Epithelial cell of proximal tubule (primary cell): ENCODE results near the gene TBC1D21. TPM values are rescaled to one million over a fixed set of nuclear protein-coding genes. Genes with fewer than 3 reads are reported as not detected.

Experiments used
- DNase-seq: peaks from one replicate; pipeline ENCODE4 v3.0.0-alpha.2; 2011; ENCODE audit warnings: low read depth
- H3K4me3 ChIP-seq: 2 replicates; pipeline ENCODE4 v1.5.1; 2011; ENCODE audit warnings: low read depth, mild to moderate bottlenecking, low read length
- total RNA-seq: library from RNA; depleted of rRNA; stranded (reverse); fragments of >200 nt; gene quantifications from 2 replicates; pipeline ENCODE4 v1.2.3, GENCODE V29; 2015
- TF ChIP-seq, protein P1 (sequence below): conservative IDR thresholded peaks from 2 replicates; pipeline ENCODE4 v1.5.1; 2012; ENCODE audit warnings: low read depth, mild to moderate bottlenecking, low read length

TBC1D21 gene
- total RNA-seq, 1 donor from 2014 or later: not detected

DNA sequence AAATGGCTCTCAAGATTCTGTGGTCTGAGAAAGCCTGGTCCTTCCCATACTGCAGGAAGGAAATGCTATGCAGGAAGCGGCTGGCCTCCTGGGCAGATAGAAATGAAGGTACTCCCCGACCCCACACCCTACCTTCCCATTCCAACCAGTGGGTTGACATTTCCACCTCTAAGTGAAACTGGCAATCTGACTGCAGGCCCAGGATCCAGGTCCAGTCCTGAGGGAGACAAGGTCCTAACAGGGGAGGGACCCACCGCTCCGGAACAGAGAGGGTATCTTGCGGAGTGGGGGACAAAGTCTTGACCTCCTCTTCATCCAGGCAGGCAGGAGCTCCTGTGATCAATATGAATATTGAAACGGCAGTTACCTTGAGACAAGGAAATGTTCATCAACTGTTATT is 46.3 kb downstream of the TBC1D21 start:
- H3K4me3 ChIP-seq: no peak overlapping the region
- TF ChIP-seq, protein P1, sequence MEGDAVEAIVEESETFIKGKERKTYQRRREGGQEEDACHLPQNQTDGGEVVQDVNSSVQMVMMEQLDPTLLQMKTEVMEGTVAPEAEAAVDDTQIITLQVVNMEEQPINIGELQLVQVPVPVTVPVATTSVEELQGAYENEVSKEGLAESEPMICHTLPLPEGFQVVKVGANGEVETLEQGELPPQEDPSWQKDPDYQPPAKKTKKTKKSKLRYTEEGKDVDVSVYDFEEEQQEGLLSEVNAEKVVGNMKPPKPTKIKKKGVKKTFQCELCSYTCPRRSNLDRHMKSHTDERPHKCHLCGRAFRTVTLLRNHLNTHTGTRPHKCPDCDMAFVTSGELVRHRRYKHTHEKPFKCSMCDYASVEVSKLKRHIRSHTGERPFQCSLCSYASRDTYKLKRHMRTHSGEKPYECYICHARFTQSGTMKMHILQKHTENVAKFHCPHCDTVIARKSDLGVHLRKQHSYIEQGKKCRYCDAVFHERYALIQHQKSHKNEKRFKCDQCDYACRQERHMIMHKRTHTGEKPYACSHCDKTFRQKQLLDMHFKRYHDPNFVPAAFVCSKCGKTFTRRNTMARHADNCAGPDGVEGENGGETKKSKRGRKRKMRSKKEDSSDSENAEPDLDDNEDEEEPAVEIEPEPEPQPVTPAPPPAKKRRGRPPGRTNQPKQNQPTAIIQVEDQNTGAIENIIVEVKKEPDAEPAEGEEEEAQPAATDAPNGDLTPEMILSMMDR: no peak
- DNase-seq: no peak

DNA sequence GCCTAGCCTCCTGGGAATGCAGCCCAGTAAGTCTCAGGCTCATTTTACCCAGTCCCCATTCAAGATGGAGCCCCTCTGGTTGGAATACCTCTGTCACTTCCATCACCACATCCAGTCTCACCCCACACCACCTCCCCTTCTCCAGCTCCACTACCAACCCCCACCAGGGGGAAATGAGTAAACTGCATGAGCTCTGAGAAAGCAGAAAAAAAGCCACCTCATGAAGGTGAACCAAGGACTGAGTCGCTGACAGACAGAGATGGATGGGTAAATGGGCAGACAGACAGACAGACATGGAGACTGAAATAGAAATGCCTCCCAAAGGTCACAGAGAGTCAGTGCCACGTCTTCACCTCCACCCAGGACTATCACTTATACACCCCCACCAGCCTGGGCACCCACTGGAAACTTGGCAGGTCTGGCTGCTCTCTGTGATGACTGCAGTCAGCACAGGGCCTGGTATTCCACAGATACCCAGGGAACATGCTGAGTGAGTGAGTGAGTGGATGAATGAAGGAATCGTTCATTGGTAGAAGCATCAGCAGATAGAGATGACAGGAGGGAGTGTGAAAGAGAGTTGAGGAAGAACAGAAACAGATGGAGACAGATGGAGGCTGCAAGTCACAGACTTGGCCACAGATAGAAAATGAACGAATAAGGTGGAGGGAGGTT is 48.0 kb downstream of the TBC1D21 start:
- no peak overlapping the region for H3K4me3 ChIP-seq
- no peak for DNase-seq
- TF ChIP-seq, protein P1: no peak

DNA sequence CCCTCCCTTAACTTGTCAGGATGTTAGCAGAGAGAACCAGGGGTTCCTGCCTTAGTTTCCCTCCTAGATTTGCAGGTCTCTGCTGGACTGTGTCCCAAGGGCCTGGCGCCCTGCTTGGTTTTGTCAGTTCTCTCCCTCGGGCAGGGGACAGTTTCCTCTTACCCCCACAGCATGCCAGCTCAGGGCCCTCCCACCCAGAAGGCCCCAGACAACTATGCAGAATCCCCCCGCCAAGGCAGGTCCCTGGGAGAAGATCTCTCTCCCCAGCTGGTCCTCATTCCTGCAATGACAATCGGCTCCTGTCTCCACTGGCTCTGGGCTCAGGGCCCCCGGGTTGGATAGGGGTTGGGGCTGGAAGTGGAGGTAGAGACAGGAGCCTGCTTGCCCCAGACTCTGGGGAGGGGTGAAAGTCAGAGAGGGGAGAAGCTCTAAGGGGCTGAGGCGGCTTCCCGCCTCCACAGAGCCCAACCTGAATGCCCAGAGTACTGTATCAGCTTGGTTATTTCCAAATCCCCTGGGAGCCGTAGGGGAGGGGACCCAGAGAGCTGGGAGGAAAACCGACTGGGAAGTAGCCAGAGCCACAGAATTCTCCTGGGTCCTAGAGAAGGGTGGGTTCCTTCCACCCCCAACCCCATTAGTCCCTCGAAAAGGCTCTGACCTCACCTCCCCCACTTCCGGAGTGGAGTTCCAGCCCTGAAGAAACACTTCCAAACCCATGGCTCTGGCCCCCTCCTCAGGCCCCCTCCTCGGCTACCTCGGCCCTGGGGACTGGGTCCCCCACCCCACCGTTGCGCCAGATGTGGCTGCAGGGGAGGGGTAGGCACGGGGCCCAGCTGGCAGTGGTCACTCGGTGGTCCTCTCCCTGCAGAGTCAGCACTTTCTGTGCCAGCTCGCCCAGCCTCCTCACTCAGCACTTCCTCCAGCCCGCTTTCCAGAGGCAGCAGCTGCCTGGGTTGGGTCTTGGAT is 49.1 kb downstream of the TBC1D21 start:
- TF ChIP-seq, protein P1: no peak
- DNase-seq: no peak
- no peak overlapping the region for H3K4me3 ChIP-seq

GRCh38 chr15:73923156-73923487 is 49.8 kb downstream of the TBC1D21 start:
- TF ChIP-seq, protein P1: no peak
- H3K4me3 ChIP-seq: no peak overlapping the region
- no peak for DNase-seq

DNA sequence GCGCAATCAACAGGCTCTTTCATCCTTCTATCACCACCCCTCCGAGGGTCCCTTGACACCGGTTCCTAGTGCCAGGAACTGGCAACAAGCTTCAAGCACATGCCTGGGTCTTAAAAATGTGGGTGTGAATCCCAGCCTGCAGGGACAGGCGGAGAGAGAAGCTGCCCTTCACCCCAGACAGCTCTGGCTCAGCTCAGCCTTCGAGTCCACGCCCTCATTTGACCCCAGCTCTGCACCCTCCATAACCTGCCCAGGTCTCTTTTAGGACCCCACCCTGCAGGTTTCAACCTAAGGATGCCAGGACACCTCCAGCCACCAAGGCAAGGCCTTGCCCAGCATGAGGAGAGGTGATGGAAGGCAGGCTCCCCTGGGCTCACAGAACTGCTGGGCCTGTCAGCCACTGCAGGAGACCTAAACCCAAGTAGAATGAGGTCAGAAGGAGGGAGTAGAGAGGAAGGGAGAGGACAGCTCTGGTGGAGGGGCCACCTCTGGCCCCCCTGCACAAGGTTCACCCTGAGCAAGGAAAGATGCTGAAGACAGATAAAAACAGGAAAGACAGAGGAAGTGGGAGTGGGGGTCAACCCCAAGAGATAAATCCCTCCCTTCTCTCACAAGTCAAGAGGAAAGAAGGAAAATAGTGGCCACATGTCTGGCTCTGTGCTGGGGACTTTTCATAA is 50.3 kb downstream of the TBC1D21 start:
- H3K4me3 ChIP-seq: no peak overlapping the region
- DNase-seq: no peak
- TF ChIP-seq, protein P1: no peak

DNA sequence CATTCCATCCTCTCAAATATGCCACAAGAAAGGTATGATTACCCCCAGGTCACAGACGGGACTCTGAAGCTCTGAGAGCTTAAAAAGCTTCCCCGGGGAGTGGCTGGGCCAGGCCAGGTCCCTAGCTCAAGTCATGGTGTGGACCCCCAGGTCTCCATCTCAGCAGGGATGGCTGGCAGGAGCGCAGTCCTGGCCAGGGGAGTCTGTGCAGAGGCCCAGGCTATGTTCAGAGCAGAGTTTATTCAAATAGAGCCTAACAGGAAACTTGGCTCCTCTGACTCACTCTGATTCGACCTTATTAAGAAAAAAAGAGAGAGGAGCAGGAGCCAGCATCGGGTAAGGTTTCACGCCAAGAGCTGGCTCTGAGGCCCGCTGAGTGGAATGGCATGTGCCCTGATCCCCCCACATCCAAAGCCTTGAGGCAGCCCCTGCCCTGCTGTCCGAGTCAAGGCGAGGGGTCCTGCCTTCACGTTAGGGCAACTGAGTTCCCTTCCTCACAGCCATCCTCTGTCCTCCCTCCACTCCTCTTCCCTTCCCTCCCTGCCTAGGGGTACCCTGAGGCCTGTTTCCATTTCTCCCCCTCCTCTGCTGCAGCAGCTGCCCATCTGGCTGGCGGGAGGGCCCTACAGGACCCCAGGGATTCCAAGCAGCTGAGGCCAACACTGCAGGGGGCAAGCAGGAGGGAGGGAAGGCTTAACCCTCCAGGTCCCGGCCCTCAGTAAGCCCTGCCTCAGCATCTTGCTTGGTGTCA is 51.0 kb downstream of the TBC1D21 start:
- no peak for DNase-seq
- TF ChIP-seq, protein P1: no peak

More for the DNA sequence above, 51.0 kb downstream of the TBC1D21 start:
- no peak overlapping the region for H3K4me3 ChIP-seq
